IMR-90 (cell line): ENCODE data around the gene LYPD6. TPM values are rescaled to one million over a fixed set of nuclear protein-coding genes. Genes with fewer than 3 reads are reported as not detected.

Experiments
- ATAC-seq: fragments of 200-7000 bp; cut with Tn5 transposase; 2 replicates; pipeline ENCODE4 v1.9.1; 2020; ENCODE audit warnings: low read depth, mild to moderate bottlenecking, moderate library complexity
- BruUV-seq: library from RNA; stranded (reverse); fragments of 400-500 nt; replicated peaks from 2 replicates; lab custom pipeline; 2021; lab: Mats Ljungman, UMichigan
- CTCF ChIA-PET: fragments of 300-600 bp; formaldehyde crosslinking; extraction: SDS; loops from one replicate; lab custom pipeline; 2021; ENCODE audit warnings: antibody characterized with exemption; lab: Yijun Ruan, JAX
- POLR2A ChIA-PET: fragments of 300-600 bp; sonication (Branson Sonifier 250); formaldehyde crosslinking; loops from one replicate; lab custom pipeline; 2022; ENCODE audit warnings: antibody characterized with exemption; ENCODE audit not compliant: unreplicated experiment; lab: Charles Lee
- DNase-seq: peaks from one replicate; pipeline ENCODE4 v3.0.0; 2013
- H2AFZ ChIP-seq: replicated peaks from 2 replicates; pipeline ENCODE3; 2013; ENCODE audit warnings: low read length, mild to moderate bottlenecking; ENCODE audit not compliant: poor library complexity
- H2AK5ac ChIP-seq: 2 replicates; pipeline ENCODE4 v1.6.1; 2013; ENCODE audit warnings: low read depth, low read length, inconsistent platforms
- H2AK9ac ChIP-seq: replicated peaks from 2 replicates; pipeline ENCODE3; 2013; ENCODE audit warnings: mild to moderate bottlenecking, low read depth, low read length, moderate library complexity; ENCODE audit not compliant: poor library complexity
- H2BK120ac ChIP-seq: 2 replicates; pipeline ENCODE4 v1.6.1; 2013; ENCODE audit warnings: low read depth, low read length, inconsistent platforms
- H2BK15ac ChIP-seq: 3 replicates; pipeline ENCODE4 v1.6.1; 2013; ENCODE audit warnings: low read depth, low read length, inconsistent platforms
- H2BK20ac ChIP-seq: 2 replicates; pipeline ENCODE4 v1.6.1; 2013; ENCODE audit warnings: low read depth, mild to moderate bottlenecking, inconsistent platforms, low read length, moderate library complexity
- H2BK5ac ChIP-seq: 2 replicates; pipeline ENCODE4 v1.6.1; 2013; ENCODE audit warnings: mild to moderate bottlenecking, low read depth, low read length, inconsistent platforms; ENCODE audit not compliant: poor library complexity, severe bottlenecking
- H3K14ac ChIP-seq: replicated peaks from 2 replicates; pipeline ENCODE4 v1.6.1; 2013; ENCODE audit warnings: low read depth, low read length, inconsistent platforms
- H3K18ac ChIP-seq: 2 replicates; pipeline ENCODE4 v1.6.1; 2013; ENCODE audit warnings: low read depth, low read length, control low read depth
- H3K23ac ChIP-seq: 2 replicates; pipeline ENCODE4 v1.6.1; 2013; ENCODE audit warnings: low read depth, low read length, inconsistent platforms
- H3K27ac ChIP-seq: 2 replicates; pipeline ENCODE4 v1.5.1; 2013; ENCODE audit warnings: mild to moderate bottlenecking, control low read depth, low read length; ENCODE audit not compliant: insufficient read depth
- H3K27me3 ChIP-seq: 2 replicates; pipeline ENCODE4 v1.6.1; 2013; ENCODE audit warnings: low read length; ENCODE audit not compliant: control insufficient read depth, insufficient read depth
- H3K36me3 ChIP-seq: 2 replicates; pipeline ENCODE4 v1.6.1; 2013; ENCODE audit warnings: low read length, mixed read lengths; ENCODE audit not compliant: control insufficient read depth, insufficient read depth
- H3K4ac ChIP-seq: 2 replicates; pipeline ENCODE4 v1.6.1; 2013; ENCODE audit warnings: low read depth, low read length, inconsistent platforms
- H3K4me1 ChIP-seq: 2 replicates; pipeline ENCODE4 v1.6.1; 2013; ENCODE audit warnings: low read length, mixed read lengths; ENCODE audit not compliant: control insufficient read depth, insufficient read depth
- H3K4me2 ChIP-seq: 2 replicates; pipeline ENCODE4 v1.6.1; 2013; ENCODE audit warnings: low read depth, mild to moderate bottlenecking, control low read depth, low read length, moderate library complexity
- H3K4me3 ChIP-seq: 2 replicates; pipeline ENCODE4 v1.5.1; 2013; ENCODE audit warnings: low read depth, mild to moderate bottlenecking, control low read depth, low read length, moderate library complexity; ENCODE audit not compliant: insufficient read depth
- H3K56ac ChIP-seq: 2 replicates; pipeline ENCODE4 v1.6.1; 2013; ENCODE audit warnings: low read length, inconsistent platforms; ENCODE audit not compliant: insufficient read depth; ENCODE audit errors: extremely low read depth
- H3K79me1 ChIP-seq, 2 experiments: 2 replicates each; pipeline ENCODE4 v1.6.1; 2013; ENCODE audit warnings: low read length in 2 of 2, inconsistent platforms in 1 of 2, low read depth in 1 of 2
- H3K9ac ChIP-seq: 2 replicates; pipeline ENCODE4 v1.6.1; 2013; ENCODE audit warnings: low read depth, low read length, control low read depth
- H3K9me1 ChIP-seq: 2 replicates; pipeline ENCODE4 v1.6.1; 2013; ENCODE audit warnings: low read length, inconsistent platforms; ENCODE audit not compliant: insufficient read depth
- H3K9me3 ChIP-seq: 2 replicates; pipeline ENCODE4 v1.6.1; 2013; ENCODE audit warnings: low read length; ENCODE audit not compliant: control insufficient read depth, insufficient read depth
- H4K20me1 ChIP-seq: 2 replicates; pipeline ENCODE4 v1.6.1; 2013; ENCODE audit warnings: low read length, inconsistent platforms; ENCODE audit not compliant: insufficient read depth
- H4K5ac ChIP-seq: 2 replicates; pipeline ENCODE4 v1.6.1; 2013; ENCODE audit warnings: mild to moderate bottlenecking, low read depth, low read length, control low read depth
- H4K8ac ChIP-seq, 2 experiments: 2 replicates each; pipeline ENCODE4 v1.6.1; 2013; ENCODE audit warnings: low read depth in 2 of 2, low read length in 2 of 2, control low read depth in 1 of 2, inconsistent platforms in 1 of 2
- H4K91ac ChIP-seq: 2 replicates; pipeline ENCODE4 v1.6.1; 2013; ENCODE audit warnings: low read depth, low read length, inconsistent platforms; ENCODE audit not compliant: insufficient read depth
- MAFK ChIP-seq: IDR thresholded peaks from 2 replicates; pipeline ENCODE4 v1.6.1; 2012; ENCODE audit warnings: low read depth, low read length, improper control_type of control experiment
- MAZ ChIP-seq: IDR thresholded peaks from 2 replicates; pipeline ENCODE4 v1.6.1; 2012; ENCODE audit warnings: low read depth, mild to moderate bottlenecking, low read length, improper control_type of control experiment, moderate library complexity, borderline replicate concordance
- POLR2A ChIP-seq: IDR thresholded peaks from 2 replicates; pipeline ENCODE4 v1.6.1; 2012; ENCODE audit warnings: mild to moderate bottlenecking, low read depth, low read length
- USF2 ChIP-seq: fragments of 150-350 bp; IDR thresholded peaks from 2 replicates; pipeline ENCODE4 v1.6.1; 2017; ENCODE audit warnings: mild to moderate bottlenecking, antibody characterized with exemption, low read length, low read depth
- WGBS, 2 experiments: methylation state at CpG; one replicate each; pipeline versions ENCODE4 v1.1.5 to v1.1.7; 2013; ENCODE audit warnings: missing lambda C conversion rate in 2 of 2; ENCODE audit not compliant: insufficient read length in 1 of 2; ENCODE audit errors: extremely low coverage in 2 of 2; 5-methylcytosine and 5-hydroxymethylcytosine counted together
- dilution Hi-C: fragments of 300-500 bp; cut with HindIII; formaldehyde crosslinking; loops from one replicate; pipeline ENCODE4 v1.14.3; 2018; ENCODE audit warnings: low sequenced_read_pairs; ENCODE audit not compliant: unreplicated experiment
- in situ Hi-C: fragments of 300-500 bp; cut with MboI; formaldehyde crosslinking; loops from 3 replicates; pipeline ENCODE4 v1.14.3; 2019; ENCODE audit warnings: low sequenced_read_pairs, inconsistent platforms, mixed read lengths
- intact Hi-C: fragments of 100-400 bp; cut with micrococcal nuclease; formaldehyde crosslinking; loops from 2 replicates; pipeline ENCODE4 v1.10.0; 2022
- polyA plus RNA-seq, 3 experiments: library from polyadenylated mRNA; depleted of rRNA; stranded (reverse); fragments of >200 nt; gene quantifications; 2 replicates each; pipeline ENCODE4 v1.2.3, GENCODE V29; 2012; ENCODE audit warnings: low replicate concordance in 1 of 3
- total RNA-seq: library from RNA; depleted of rRNA; stranded (reverse); fragments of >200 nt; gene quantifications from 2 replicates; pipeline ENCODE4 v1.2.3, GENCODE V29; 2012

The LYPD6 gene
- total and polyA plus RNA-seq, 2 of the 4 experiments (the other 2 are of a cell fraction): 0.87 to 0.90 TPM

- in situ Hi-C loops (no loop called here), intact Hi-C loops (no loop called here), dilution Hi-C loops (no loop called here)
- Histone ChIP-seq H3K4me1 (no peaks in the 10 kb centered on the region), H2BK20ac (no peak overlapping the region), H2AFZ (no peak overlapping the region), H2BK5ac (no peak overlapping the region), H3K4me2 (no peak overlapping the region), H3K9me3 (no peaks in the 10 kb centered on the region), H3K27ac (no peak overlapping the region), H4K91ac (no peak overlapping the region), H3K79me1 (no peaks in the 10 kb centered on the region), H3K36me3 (no peaks in the 10 kb centered on the region), H2AK5ac (no peak overlapping the region), H3K18ac (no peak overlapping the region), H3K9me1 (no peaks in the 10 kb centered on the region), H2AK9ac (no peak overlapping the region), H3K9ac (no peak overlapping the region), H3K4me3 (no peak overlapping the region), H3K4ac (no peak overlapping the region), H4K8ac (no peak overlapping the region), H4K5ac (no peak overlapping the region), H2BK15ac (no peak overlapping the region), H3K14ac (no peak overlapping the region), H3K56ac (no peak overlapping the region), H3K23ac (no peak overlapping the region), H2BK120ac (no peak overlapping the region), H3K27me3 (no peaks in the 10 kb centered on the region), H4K20me1 (no peaks in the 10 kb centered on the region)
- TF ChIP-seq MAZ (no peak), MAFK (no peak), USF2 (no peak), POLR2A (no peak)
- DNase-seq (no peak), ATAC-seq (no peak)
- 53% methylated on average over 2 of the region's 3 CpGs; no CpG with 5 or more reads in 1 of the 2 experiments for WGBS, 2 experiments
- ChIA-PET POLR2A (no interaction called here), CTCF (interaction anchor here (1.1 to 1.3 kb wide), 2 partner anchors 10 to 138 kb away, joined by 3 to 4 read pairs; no protein-coding TSS in a partner anchor)
- no TSS peak for BruUV-seq
These were observed 121.2 kb downstream of the LYPD6 start for GRCh38 chr2:149451417-149452165.
